ENCODE data around the gene URB2. TPM values are rescaled to one million over a fixed set of nuclear protein-coding genes. Genes with fewer than 3 reads are reported as not detected.

URB2 gene
- total and polyA plus RNA-seq, 4 donors: 1.2 to 10.5 (median 6.2) TPM

GRCh38 chr1:229607370-229607769 lies 18.7 kb upstream of the URB2 start:
- Histone ChIP-seq H3K9me3 (ENCODE audit: control insufficient read depth in 4 of 4, low read length in 3 of 4) (no peaks in the 10 kb centered on the region), H3K4me1 (ENCODE audit: control insufficient read depth in 4 of 4, insufficient read depth in 4 of 4, low read length in 3 of 4) (no peaks in the 10 kb centered on the region), H3K9ac (ENCODE audit: low read depth in 1 of 2, low read length in 2 of 2) (no peak overlapping the region), H3K27me3 (ENCODE audit: control insufficient read depth in 4 of 4, insufficient read depth in 4 of 4, low read length in 3 of 4) (no peaks in the 10 kb centered on the region), H3K36me3 (ENCODE audit: control insufficient read depth in 4 of 4, insufficient read depth in 3 of 4, low read depth in 1 of 4, low read length in 3 of 4) (peaks cover 5 to 64% (median 57%) of the 10 kb centered on the region in 4 donors), H3K27ac (ENCODE audit: low read depth in 1 of 2, low read length in 2 of 2) (no peak overlapping the region), H3K4me3 (ENCODE audit: low read depth in 1 of 3, low read length in 3 of 3) (no peak overlapping the region)
- WGBS: 94% methylated on average over 2 of the region's 2 CpGs
- DNase-seq (ENCODE audit: low spot score): no peak
- no peak for TF ChIP-seq RAD21 (IDR thresholded peaks at IDR 0.05)
- TF ChIP-seq FOXA2 (IDR thresholded peaks at IDR 0.05): no peak
- TF ChIP-seq FOXA1 (IDR thresholded peaks at IDR 0.05): no peak
- no peak for TF ChIP-seq EGR1 (IDR thresholded peaks at IDR 0.05; ENCODE audit: low read depth in 2 of 2)
- TF ChIP-seq NR2F2 (IDR thresholded peaks at IDR 0.05): no peak
- no peak for TF ChIP-seq SP1 (IDR thresholded peaks at IDR 0.05)
- no peak for TF ChIP-seq ATF3 (IDR thresholded peaks at IDR 0.05)
- no peak for TF ChIP-seq CTCF (IDR thresholded peaks at IDR 0.05; ENCODE audit: low read depth, low read length, missing input control)
- no peak for TF ChIP-seq ZBTB33 (IDR thresholded peaks at IDR 0.05)
- no peak for TF ChIP-seq GABPA (IDR thresholded peaks at IDR 0.05 in 1 of 2, conservative IDR thresholded peaks at IDR 0.05 in 1 of 2)
- TF ChIP-seq TAF1 (conservative IDR thresholded peaks at IDR 0.05): no peak
- TF ChIP-seq REST (IDR thresholded peaks at IDR 0.05): no peak
- no peak for TF ChIP-seq HNF4A (conservative IDR thresholded peaks at IDR 0.05)
- no peak for TF ChIP-seq MAX (IDR thresholded peaks at IDR 0.05)
- no peak for TF ChIP-seq RXRA (IDR thresholded peaks at IDR 0.05)
- TF ChIP-seq YY1 (IDR thresholded peaks at IDR 0.05): no peak
- TF ChIP-seq HNF4G (IDR thresholded peaks at IDR 0.05): no peak
- TF ChIP-seq JUND (IDR thresholded peaks at IDR 0.05): no peak

Data from liver (tissue), 9 donors.